Frontal cortex (tissue), 4 donors: Measurements from ENCODE around the gene OSGIN1. TPM values are rescaled to one million over a fixed set of nuclear protein-coding genes. Genes with fewer than 3 reads are reported as not detected.

Experiments
- DNase-seq, 2 donors: peaks; one replicate each; pipeline ENCODE4 v3.0.0; 2012; ENCODE audit warnings: low spot score in 2 of 2
- FAIRE-seq: peaks from 2 replicates; lab custom pipeline; 2012; peaks lifted over from hg19 to GRCh38; lab: Jason Lieb, UNC
- total RNA-seq: library from RNA; depleted of rRNA; stranded (reverse); fragments of >200 nt; gene quantifications from one replicate; pipeline ENCODE4 v1.2.3, GENCODE V29; 2014
- donor health status: control.
- donor health status: control.
- donor health status: control.

OSGIN1 gene
- total RNA-seq, 1 donor from 2014 or later = not detected

- no peak for DNase-seq
- FAIRE-seq = no peak
Observed at GRCh38 chr16:83968891-83969649, 16.0 kb downstream of the OSGIN1 start.

GRCh38 chr16:83969771-83970429 is 16.9 kb downstream of the OSGIN1 start:
- no peak for FAIRE-seq
- DNase-seq = no peak

- DNase-seq (no peak), FAIRE-seq (no peak)
Observed at GRCh38 chr16:83970430-83970815, 17.4 kb downstream of the OSGIN1 start.

- FAIRE-seq = no peak
- DNase-seq = no peak
Observed at GRCh38 chr16:83971165-83972130, 18.4 kb downstream of the OSGIN1 start.

- DNase-seq (no peak), FAIRE-seq (no peak)
Observed at GRCh38 chr16:83972256-83973008, 19.4 kb downstream of the OSGIN1 start.

GRCh38 chr16:83973077-83973476 is 20.0 kb downstream of the OSGIN1 start:
- FAIRE-seq = no peak
- DNase-seq = no peak

GRCh38 chr16:83973581-83974385 is 20.7 kb downstream of the OSGIN1 start:
- FAIRE-seq (no peak), DNase-seq (no peak)

GRCh38 chr16:83974475-83974874 is 21.4 kb downstream of the OSGIN1 start:
- DNase-seq = no peak
- FAIRE-seq = no peak

- FAIRE-seq (no peak), DNase-seq (no peak)
Observed at GRCh38 chr16:83975590-83976260, 22.7 kb downstream of the OSGIN1 start.

- DNase-seq (no peak), FAIRE-seq (no peak)
Observed at GRCh38 chr16:83977056-83977815, 24.2 kb downstream of the OSGIN1 start.

GRCh38 chr16:83978401-83978904 is 25.4 kb downstream of the OSGIN1 start:
- no peak for DNase-seq
- no peak for FAIRE-seq

- FAIRE-seq (no peak), DNase-seq (no peak)
Observed at GRCh38 chr16:83979441-83979840, 26.4 kb downstream of the OSGIN1 start.

- DNase-seq = no peak
- no peak for FAIRE-seq
Observed at GRCh38 chr16:83980794-83981193, 27.8 kb downstream of the OSGIN1 start.

- FAIRE-seq (no peak), DNase-seq (no peak)
Observed at GRCh38 chr16:83981799-83982198, 28.8 kb downstream of the OSGIN1 start.

- DNase-seq (no peak), FAIRE-seq (no peak)
Observed at GRCh38 chr16:83983491-83983890, 30.5 kb downstream of the OSGIN1 start.

GRCh38 chr16:83989300-83989699 is 36.3 kb downstream of the OSGIN1 start:
- DNase-seq (no peak), FAIRE-seq (no peak)

- FAIRE-seq = no peak
- no peak for DNase-seq
Observed at GRCh38 chr16:83990492-83990891, 37.5 kb downstream of the OSGIN1 start.
